ENCODE data around the gene MYH15. TPM values are rescaled to one million over a fixed set of nuclear protein-coding genes. Genes with fewer than 3 reads are reported as not detected.

Gene MYH15
- polyA plus RNA-seq, 1 donor from 2014 or later, result 0.71 TPM

DNA sequence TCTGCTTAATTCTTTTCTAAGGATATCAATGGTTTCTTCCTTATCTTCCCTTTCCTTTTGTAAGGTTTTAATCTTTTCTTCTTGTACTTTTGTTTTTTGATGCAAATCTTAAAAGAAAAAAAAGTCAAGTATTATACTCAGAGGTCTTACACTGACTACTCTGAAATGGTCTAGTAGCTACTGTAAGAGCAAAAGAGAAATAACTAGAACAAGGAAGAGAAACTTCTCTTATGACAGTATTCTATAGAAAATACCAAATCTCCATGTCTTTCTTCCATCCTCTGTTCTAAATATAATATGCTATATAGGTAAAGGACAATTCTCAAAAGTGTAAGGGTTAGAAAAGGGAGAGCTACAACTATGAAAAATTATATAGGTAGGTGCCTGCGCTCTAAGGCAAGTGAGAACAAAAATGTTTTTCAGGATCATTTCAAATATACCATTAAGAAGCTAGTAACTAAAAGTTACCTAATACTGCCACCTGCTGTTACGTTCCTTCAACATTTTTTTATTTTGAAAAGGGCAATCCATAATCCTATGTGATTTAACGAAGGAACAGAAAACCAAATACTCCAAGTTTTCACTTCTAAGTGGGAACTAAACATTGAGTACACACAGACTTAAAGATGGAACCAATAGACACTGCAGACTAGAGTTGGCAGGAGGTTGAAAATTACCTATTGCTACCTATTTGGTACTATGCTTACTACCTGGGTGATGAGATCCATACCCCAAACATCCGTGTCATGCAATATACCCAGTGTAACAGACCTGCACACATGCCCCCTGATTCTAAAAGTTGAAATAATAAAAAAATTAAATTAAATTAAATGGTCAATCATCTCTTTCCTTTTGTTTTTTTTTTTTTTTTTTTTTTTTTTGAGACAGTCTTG is 42.1 kb upstream of the MYH15 start:
- Histone ChIP-seq H3K4me3 (ENCODE audit: low read length) (no peak overlapping the region), H4K20me1 (ENCODE audit: insufficient read depth) (no peaks in the 10 kb centered on the region), H3F3A (ENCODE audit: insufficient read depth, low read length, poor library complexity, severe bottlenecking) (no peaks in the 10 kb centered on the region), H3K27ac (ENCODE audit: low read length) (no peak overlapping the region), H3K36me3 (ENCODE audit: insufficient read depth, low read length) (no peaks in the 10 kb centered on the region), H3K4me2 (ENCODE audit: low read length) (no peak overlapping the region), H3K9me2 (ENCODE audit: insufficient read depth, low read length) (no peaks in the 10 kb centered on the region), H3K9ac (ENCODE audit: low read length) (no peak overlapping the region), H3K27me3 (ENCODE audit: insufficient read depth, low read depth, low read length) (no peaks in the 10 kb centered on the region), H3K9me3 (ENCODE audit: low read length) (no peaks in the 10 kb centered on the region), H3K79me2 (replicated peaks; ENCODE audit: insufficient read depth, low read length) (no peaks in the 10 kb centered on the region), H2AFZ (ENCODE audit: low read depth, low read length) (no peak overlapping the region)
- TF ChIP-seq, protein P1, sequence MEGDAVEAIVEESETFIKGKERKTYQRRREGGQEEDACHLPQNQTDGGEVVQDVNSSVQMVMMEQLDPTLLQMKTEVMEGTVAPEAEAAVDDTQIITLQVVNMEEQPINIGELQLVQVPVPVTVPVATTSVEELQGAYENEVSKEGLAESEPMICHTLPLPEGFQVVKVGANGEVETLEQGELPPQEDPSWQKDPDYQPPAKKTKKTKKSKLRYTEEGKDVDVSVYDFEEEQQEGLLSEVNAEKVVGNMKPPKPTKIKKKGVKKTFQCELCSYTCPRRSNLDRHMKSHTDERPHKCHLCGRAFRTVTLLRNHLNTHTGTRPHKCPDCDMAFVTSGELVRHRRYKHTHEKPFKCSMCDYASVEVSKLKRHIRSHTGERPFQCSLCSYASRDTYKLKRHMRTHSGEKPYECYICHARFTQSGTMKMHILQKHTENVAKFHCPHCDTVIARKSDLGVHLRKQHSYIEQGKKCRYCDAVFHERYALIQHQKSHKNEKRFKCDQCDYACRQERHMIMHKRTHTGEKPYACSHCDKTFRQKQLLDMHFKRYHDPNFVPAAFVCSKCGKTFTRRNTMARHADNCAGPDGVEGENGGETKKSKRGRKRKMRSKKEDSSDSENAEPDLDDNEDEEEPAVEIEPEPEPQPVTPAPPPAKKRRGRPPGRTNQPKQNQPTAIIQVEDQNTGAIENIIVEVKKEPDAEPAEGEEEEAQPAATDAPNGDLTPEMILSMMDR (IDR thresholded peaks at IDR 0.05; ENCODE audit: poor library complexity, severe bottlenecking), result peak; percentile 80
- no peak for TF ChIP-seq MXI1 (conservative IDR thresholded peaks at IDR 0.05; ENCODE audit: poor library complexity, severe bottlenecking)
- no peak for TF ChIP-seq TAF1 (IDR thresholded peaks at IDR 0.05; ENCODE audit: low read depth)
- no peak for TF ChIP-seq POLR2AphosphoS5 (IDR thresholded peaks at IDR 0.05)
- TF ChIP-seq RAD21 (conservative IDR thresholded peaks at IDR 0.05), result peak; percentile 86
- TF ChIP-seq, protein P2, sequence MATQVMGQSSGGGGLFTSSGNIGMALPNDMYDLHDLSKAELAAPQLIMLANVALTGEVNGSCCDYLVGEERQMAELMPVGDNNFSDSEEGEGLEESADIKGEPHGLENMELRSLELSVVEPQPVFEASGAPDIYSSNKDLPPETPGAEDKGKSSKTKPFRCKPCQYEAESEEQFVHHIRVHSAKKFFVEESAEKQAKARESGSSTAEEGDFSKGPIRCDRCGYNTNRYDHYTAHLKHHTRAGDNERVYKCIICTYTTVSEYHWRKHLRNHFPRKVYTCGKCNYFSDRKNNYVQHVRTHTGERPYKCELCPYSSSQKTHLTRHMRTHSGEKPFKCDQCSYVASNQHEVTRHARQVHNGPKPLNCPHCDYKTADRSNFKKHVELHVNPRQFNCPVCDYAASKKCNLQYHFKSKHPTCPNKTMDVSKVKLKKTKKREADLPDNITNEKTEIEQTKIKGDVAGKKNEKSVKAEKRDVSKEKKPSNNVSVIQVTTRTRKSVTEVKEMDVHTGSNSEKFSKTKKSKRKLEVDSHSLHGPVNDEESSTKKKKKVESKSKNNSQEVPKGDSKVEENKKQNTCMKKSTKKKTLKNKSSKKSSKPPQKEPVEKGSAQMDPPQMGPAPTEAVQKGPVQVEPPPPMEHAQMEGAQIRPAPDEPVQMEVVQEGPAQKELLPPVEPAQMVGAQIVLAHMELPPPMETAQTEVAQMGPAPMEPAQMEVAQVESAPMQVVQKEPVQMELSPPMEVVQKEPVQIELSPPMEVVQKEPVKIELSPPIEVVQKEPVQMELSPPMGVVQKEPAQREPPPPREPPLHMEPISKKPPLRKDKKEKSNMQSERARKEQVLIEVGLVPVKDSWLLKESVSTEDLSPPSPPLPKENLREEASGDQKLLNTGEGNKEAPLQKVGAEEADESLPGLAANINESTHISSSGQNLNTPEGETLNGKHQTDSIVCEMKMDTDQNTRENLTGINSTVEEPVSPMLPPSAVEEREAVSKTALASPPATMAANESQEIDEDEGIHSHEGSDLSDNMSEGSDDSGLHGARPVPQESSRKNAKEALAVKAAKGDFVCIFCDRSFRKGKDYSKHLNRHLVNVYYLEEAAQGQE (IDR thresholded peaks at IDR 0.05; ENCODE audit: borderline replicate concordance), result no peak
- no peak for TF ChIP-seq EZH2 (IDR thresholded peaks at IDR 0.05; ENCODE audit: borderline replicate concordance, insufficient read depth, low read length, poor library complexity, severe bottlenecking)
- TF ChIP-seq SMC3 (conservative IDR thresholded peaks at IDR 0.05; ENCODE audit: poor library complexity), result peak; percentile 93
- TF ChIP-seq EP300 (conservative IDR thresholded peaks at IDR 0.05; ENCODE audit: poor library complexity, severe bottlenecking), result no peak

DNA sequence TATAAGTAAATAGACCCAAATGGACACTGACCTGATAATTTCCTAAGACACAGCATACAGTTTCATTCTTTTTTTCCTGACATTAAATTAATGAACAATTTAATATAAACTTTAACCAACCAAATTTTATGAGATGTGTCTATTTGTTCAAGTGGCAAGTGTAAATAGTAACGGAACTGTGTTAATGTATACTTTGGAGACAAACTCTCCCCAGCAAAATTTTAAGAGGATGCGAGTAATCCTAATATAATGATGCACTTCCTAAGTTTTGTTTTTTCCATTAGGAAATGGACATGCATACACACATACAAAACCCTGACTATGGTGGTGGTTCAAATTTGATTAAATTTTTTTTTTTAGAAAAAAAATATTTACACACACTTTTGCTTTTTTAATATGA is 38.5 kb upstream of the MYH15 start:
- no peaks in the 10 kb centered on the region for H3K27me3 ChIP-seq (ENCODE audit: insufficient read depth, low read depth, low read length)
- no peak overlapping the region for H2AFZ ChIP-seq (ENCODE audit: low read depth, low read length)
- TF ChIP-seq TAF1 (IDR thresholded peaks at IDR 0.05; ENCODE audit: low read depth) (no peak), SMC3 (conservative IDR thresholded peaks at IDR 0.05; ENCODE audit: poor library complexity) (no peak), EZH2 (IDR thresholded peaks at IDR 0.05; ENCODE audit: borderline replicate concordance, insufficient read depth, low read length, poor library complexity, severe bottlenecking) (no peak), EP300 (conservative IDR thresholded peaks at IDR 0.05; ENCODE audit: poor library complexity, severe bottlenecking) (no peak), RAD21 (conservative IDR thresholded peaks at IDR 0.05) (no peak), MXI1 (conservative IDR thresholded peaks at IDR 0.05; ENCODE audit: poor library complexity, severe bottlenecking) (no peak)
- TF ChIP-seq, protein P1 (IDR thresholded peaks at IDR 0.05; ENCODE audit: poor library complexity, severe bottlenecking), result no peak
- H3F3A ChIP-seq (ENCODE audit: insufficient read depth, low read length, poor library complexity, severe bottlenecking), result no peaks in the 10 kb centered on the region
- no peaks in the 10 kb centered on the region for H3K79me2 ChIP-seq (replicated peaks; ENCODE audit: insufficient read depth, low read length)
- H3K9me3 ChIP-seq (ENCODE audit: low read length), result no peaks in the 10 kb centered on the region
- H3K36me3 ChIP-seq (ENCODE audit: insufficient read depth, low read length), result no peaks in the 10 kb centered on the region
- no peak overlapping the region for H3K4me2 ChIP-seq (ENCODE audit: low read length)
- H3K9me2 ChIP-seq (ENCODE audit: insufficient read depth, low read length), result no peaks in the 10 kb centered on the region
- no peak overlapping the region for H3K27ac ChIP-seq (ENCODE audit: low read length)
- no peak overlapping the region for H3K4me3 ChIP-seq (ENCODE audit: low read length)
- H4K20me1 ChIP-seq (ENCODE audit: insufficient read depth), result no peaks in the 10 kb centered on the region
- no peak overlapping the region for H3K9ac ChIP-seq (ENCODE audit: low read length)
